Measurements from ENCODE around the gene PUSL1.
"Not testable (repeated sequence)": the region's sequence is repeated elsewhere in the genome, so short reads cannot be mapped to it uniquely, and the experiment has no call there.

The PUSL1 gene

DNA sequence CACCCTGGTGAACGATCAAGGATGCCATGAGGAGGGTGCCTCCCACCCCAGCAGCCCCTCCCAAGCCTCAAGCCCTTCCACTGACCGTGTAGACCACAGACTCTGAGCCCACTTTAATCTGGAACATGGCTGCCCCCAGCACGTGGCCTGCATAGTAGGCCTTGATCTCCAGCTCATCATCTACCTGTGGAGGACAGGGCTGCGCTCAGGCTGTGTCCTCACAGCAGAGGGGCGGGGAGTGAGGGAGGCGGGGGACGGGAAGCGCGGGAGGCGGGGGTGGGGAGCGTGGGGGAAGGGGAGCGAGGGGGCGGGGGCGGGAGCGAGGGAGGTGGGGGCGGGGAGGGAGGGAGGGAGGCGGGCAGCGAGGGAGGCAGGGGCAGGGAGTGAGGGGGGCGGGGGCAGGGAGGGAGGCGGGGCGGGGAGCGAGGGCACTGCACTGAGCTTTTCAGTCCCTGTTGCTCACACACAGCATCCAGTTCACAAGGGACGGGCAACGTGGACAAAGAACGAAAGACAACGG lies 7.1 kb downstream of the PUSL1 start:
- POLR2A ChIA-PET = interaction anchor here (0.5 to 1.3 kb wide), 2 partner anchors 14 to 28 kb away, joined by 3 to 4 read pairs; no protein-coding TSS in a partner anchor
- peaks cover 20 to 83% of the 10 kb centered on the region in 2 experiments for H3K36me3 ChIP-seq (ENCODE audit: control insufficient read depth in 2 of 2, insufficient read depth in 1 of 2, low read length in 2 of 2)

GRCh38 chr1:1316199-1316598 lies 7.8 kb downstream of the PUSL1 start:
- H3K4me3 ChIP-seq (ENCODE audit: low read depth, low read length); H3K9me3 ChIP-seq (ENCODE audit: control insufficient read depth, insufficient read depth, low read depth, low read length); H3K27ac ChIP-seq (ENCODE audit: extremely low read depth, low read depth, low read length); CTCF ChIA-PET: not testable (repeated sequence)
- peak; percentile 30; the same call in 1 of the 2 replicates for TF ChIP-seq ZNF600 (tag by site-specific recombination; IDR thresholded peaks at IDR 0.05)
- TF ChIP-seq KLF1 (tag by site-specific recombination; IDR thresholded peaks at IDR 0.05) = peak; percentile 44; the same call in 1 of the 2 replicates
- peaks cover 17% of the 10 kb centered on the region for H3K4me1 ChIP-seq (ENCODE audit: control insufficient read depth, insufficient read depth, low read length)
- H3K36me3 ChIP-seq (ENCODE audit: control insufficient read depth in 2 of 2, insufficient read depth in 1 of 2, low read length in 2 of 2) = peaks cover 20 to 83% of the 10 kb centered on the region in 2 experiments
- POLR2A ChIA-PET = interaction anchor here (1.3 kb wide), 2 partner anchors 9 to 27 kb away, joined by 3 read pairs; no protein-coding TSS in a partner anchor

More for the DNA sequence above, 7.1 kb downstream of the PUSL1 start:
- CTCF ChIA-PET = no interaction called here
- Histone ChIP-seq H3K4me1 (ENCODE audit: control insufficient read depth, insufficient read depth, low read length) (peaks cover 17% of the 10 kb centered on the region), H3K4me3 (ENCODE audit: low read depth, low read length) (no peak overlapping the region), H3K27ac (ENCODE audit: extremely low read depth, low read depth, low read length) (no peak overlapping the region), H3K9me3 (ENCODE audit: control insufficient read depth, insufficient read depth, low read depth, low read length) (no peaks in the 10 kb centered on the region)
- TF ChIP-seq ZFP41 (tag by site-specific recombination; IDR thresholded peaks at IDR 0.05; ENCODE audit: borderline replicate concordance) (no peak), BCL11B (tag by site-specific recombination; IDR thresholded peaks at IDR 0.05; ENCODE audit: low read depth) (no peak), ZNF544 (tag by site-specific recombination; IDR thresholded peaks at IDR 0.05) (no peak), ZNF335 (tag by site-specific recombination; conservative IDR thresholded peaks at IDR 0.05) (no peak), ZNF830 (tag by site-specific recombination; IDR thresholded peaks at IDR 0.05; ENCODE audit: low read depth) (no peak), MZF1 (tag by site-specific recombination; IDR thresholded peaks at IDR 0.05; ENCODE audit: borderline replicate concordance) (no peak), ZNF76 (tag by site-specific recombination; IDR thresholded peaks at IDR 0.05; ENCODE audit: borderline replicate concordance, low read depth) (no peak), MYNN (tag by site-specific recombination; IDR thresholded peaks at IDR 0.05; ENCODE audit: borderline replicate concordance) (no peak), ZNF146 (tag by site-specific recombination; IDR thresholded peaks at IDR 0.05) (no peak), KLF7 (tag by site-specific recombination; IDR thresholded peaks at IDR 0.05; ENCODE audit: borderline replicate concordance) (no peak), ZSCAN23 (tag by site-specific recombination; IDR thresholded peaks at IDR 0.05) (no peak), ZNF221 (tag by site-specific recombination; IDR thresholded peaks at IDR 0.05; ENCODE audit: borderline replicate concordance) (no peak), ZNF133 (tag by site-specific recombination; IDR thresholded peaks at IDR 0.05) (no peak), ZNF777 (tag by site-specific recombination; IDR thresholded peaks at IDR 0.05; ENCODE audit: borderline replicate concordance) (no peak), KLF1 (tag by site-specific recombination; IDR thresholded peaks at IDR 0.05) (no peak), YY1 (tag by site-specific recombination; IDR thresholded peaks at IDR 0.05) (no peak), ZNF138 (tag by site-specific recombination; IDR thresholded peaks at IDR 0.05; ENCODE audit: borderline replicate concordance) (no peak), SP2 (tag by site-specific recombination; IDR thresholded peaks at IDR 0.05) (no peak), ZNF398 (tag by site-specific recombination; IDR thresholded peaks at IDR 0.05) (no peak)
- TF ChIP-seq, protein P1, sequence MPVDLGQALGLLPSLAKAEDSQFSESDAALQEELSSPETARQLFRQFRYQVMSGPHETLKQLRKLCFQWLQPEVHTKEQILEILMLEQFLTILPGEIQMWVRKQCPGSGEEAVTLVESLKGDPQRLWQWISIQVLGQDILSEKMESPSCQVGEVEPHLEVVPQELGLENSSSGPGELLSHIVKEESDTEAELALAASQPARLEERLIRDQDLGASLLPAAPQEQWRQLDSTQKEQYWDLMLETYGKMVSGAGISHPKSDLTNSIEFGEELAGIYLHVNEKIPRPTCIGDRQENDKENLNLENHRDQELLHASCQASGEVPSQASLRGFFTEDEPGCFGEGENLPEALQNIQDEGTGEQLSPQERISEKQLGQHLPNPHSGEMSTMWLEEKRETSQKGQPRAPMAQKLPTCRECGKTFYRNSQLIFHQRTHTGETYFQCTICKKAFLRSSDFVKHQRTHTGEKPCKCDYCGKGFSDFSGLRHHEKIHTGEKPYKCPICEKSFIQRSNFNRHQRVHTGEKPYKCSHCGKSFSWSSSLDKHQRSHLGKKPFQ (tag by site-specific recombination; IDR thresholded peaks at IDR 0.05) = no peak

Measured in HEK293 (cell line).